HG02970 (cell line): ENCODE results near the gene SOX13.

Experiments
- ATAC-seq: cut with Tn5 transposase; IDR thresholded peaks from one replicate; pipeline ENCODE4 v1.9.1; 2021; ENCODE audit warnings: mild to moderate bottlenecking, moderate library complexity, moderate number of reproducible peaks; ENCODE audit not compliant: unreplicated experiment, low FRiP score

The SOX13 gene

DNA sequence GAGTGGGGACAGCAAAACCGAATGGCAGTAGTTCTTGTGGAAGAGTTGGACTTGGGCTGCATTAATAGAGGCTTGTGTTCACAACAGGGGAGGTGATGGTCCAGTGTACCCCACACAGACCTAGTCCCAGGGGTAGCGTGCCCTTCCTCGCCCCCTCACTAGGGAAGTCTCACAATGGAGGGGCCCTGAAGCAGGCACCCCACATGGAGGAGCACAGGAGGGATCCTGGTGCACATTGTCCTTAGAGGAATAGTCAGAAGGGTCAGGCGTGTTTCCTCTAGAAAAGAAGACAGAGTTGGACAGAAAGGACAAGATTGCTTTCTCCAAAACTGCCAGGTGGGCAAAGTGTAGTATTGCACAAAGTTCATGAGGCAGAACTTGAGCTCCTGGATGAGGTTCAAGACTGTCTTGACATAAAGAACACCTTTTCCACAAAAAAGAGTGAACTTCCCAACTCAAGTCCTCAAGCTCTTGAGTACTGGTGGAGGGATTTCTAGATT lies 55.6 kb downstream of the SOX13 start:
- no peak for ATAC-seq

DNA sequence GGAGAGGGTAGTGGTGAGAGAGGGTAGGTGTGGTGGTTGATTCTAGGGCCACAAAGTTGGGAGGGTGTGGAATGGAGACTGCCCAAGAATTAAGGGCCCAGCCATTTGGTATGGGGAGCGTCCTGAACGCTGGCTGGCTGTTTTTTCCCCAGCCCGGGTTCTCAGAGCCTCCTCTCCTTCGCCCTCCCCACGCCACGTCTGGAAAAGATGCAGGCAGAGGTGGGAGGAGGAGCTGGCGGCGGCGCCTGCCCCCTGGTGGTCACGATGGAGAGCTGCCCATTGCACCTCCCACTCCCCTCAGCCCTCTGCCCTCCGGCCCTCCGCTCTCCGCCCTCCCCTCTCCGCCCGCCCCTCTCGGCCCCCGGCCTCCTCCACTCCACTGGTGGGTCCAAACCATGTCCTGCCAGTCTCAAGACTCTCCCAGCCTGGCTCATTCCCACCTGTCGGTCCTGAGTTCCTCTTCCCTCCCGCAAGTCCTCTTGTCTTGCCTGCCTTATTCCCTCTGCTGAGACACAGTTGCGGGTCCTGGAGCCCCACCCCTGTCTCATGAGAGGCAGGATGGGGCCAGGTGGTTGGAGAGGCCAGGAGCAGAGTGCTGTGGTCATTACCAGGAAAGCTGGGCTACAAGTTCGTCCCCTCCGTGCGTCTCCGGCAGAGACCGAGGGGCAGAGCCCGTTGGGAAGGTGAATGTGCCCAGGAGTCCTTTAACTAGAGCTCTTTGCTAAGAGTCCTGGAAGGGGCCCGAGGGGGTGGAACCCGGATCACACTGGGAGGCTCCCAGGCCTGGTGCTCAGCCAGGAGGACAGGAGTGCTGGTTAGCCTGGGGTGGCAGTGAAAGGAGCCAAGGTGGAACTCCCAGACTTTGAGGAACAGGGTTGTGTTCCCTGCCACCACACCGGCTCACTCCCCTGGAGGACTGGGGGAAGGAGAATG lies 56.3 kb downstream of the SOX13 start:
- ATAC-seq = no peak

- ATAC-seq = no peak
Observed at GRCh38 chr1:204130178-204130577, 57.3 kb downstream of the SOX13 start.

GRCh38 chr1:204130981-204131892 lies 58.3 kb downstream of the SOX13 start:
- no peak for ATAC-seq

DNA sequence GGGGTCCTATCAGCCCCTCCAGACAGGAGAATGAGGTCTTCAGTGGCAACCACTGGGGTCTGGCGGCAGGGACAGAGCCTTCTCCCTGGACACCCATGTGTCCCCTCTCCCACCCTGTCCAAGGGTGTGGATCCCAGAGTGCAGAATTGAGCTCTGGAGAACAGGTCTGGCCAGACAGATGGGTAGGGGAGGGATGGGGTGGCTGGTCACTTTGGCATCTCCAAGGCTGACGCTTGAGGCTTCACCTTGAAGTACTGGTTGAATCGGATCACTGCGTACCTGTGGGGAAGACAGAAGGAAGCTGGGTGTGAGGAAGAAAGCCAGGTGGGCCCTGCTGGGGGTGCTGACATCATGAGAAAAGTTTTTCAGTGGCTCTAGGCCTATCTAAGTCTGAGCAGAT lies 59.1 kb downstream of the SOX13 start:
- no peak for ATAC-seq

DNA sequence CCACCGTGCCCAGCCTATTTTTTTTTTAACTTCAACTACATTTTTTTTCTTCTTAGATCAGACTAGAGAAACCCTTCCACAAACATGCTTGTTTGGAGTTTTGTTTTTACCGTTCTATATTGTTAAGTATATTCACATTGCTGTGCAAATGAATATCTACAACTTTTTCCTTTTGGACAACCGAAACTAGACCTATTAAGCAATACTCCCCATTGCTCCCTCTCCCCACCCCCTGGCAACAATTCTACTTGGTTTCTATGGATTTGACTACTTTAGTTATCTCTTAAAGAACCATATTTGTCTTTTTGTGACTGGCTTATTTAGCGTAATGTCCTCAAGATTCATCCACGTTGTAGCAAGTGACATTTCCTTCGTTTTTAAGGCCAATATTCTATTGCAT lies 59.8 kb downstream of the SOX13 start:
- ATAC-seq = no peak

DNA sequence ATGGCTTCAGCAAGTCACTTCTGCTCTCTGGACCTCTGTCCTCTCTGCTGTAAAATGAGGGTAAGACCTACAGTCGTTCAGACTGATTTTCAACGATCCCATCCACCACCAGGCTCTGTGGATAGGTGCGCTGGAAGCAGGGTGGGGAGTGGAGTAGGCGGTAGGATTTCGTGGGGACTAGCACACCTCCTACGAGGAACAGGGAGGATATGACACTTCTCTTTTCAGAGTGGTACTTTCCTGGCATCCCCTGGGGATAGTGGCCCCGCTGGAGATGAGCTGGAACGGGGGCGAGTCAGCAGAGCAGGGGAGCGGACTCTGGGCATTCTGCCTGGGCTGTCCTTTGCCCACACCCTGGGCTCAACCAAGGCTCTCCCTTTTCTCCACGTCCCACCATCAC lies 61.2 kb downstream of the SOX13 start:
- no peak for ATAC-seq

DNA sequence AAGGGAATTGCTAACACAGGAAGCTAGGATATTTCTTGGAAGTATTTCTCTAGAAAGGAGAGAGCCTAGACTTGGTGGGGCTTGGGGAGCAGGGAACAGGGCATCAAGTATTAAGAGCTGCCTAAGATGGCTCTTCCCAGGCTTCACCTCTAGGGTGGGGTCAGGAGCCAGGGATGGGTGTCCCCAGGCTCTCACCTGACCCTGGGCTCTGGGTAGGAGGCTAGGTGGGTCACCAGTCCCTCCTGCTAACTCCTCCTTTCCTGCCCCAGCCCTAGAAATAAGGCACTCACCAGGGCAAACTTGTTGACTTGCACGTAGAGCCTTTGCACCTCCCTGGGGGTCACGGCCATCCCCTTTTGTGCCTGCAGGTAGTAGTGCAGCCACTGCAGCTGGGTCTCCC lies 63.9 kb downstream of the SOX13 start:
- ATAC-seq = no peak

GRCh38 chr1:204139088-204139487 lies 66.2 kb downstream of the SOX13 start:
- no peak for ATAC-seq

DNA sequence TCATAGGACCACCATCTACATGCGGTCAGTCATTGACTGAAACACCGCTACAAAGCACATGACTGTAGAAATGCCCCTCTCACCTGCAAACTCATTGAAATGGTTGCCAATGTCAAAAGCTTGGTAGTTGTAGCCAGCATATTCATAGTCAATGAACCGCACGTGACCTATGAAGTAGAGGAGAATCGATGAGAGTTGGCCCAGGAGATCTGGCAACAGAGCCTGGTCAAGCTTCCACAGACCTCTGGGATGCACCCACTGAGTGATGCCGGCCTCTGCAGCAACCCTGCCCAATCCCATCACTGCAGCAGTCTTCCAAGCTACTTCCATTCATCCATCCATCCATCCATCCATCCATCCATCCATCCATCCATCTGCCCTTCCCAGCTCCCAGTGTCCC lies 67.0 kb downstream of the SOX13 start:
- ATAC-seq = no peak

GRCh38 chr1:204141131-204141530 lies 68.2 kb downstream of the SOX13 start:
- ATAC-seq = no peak

DNA sequence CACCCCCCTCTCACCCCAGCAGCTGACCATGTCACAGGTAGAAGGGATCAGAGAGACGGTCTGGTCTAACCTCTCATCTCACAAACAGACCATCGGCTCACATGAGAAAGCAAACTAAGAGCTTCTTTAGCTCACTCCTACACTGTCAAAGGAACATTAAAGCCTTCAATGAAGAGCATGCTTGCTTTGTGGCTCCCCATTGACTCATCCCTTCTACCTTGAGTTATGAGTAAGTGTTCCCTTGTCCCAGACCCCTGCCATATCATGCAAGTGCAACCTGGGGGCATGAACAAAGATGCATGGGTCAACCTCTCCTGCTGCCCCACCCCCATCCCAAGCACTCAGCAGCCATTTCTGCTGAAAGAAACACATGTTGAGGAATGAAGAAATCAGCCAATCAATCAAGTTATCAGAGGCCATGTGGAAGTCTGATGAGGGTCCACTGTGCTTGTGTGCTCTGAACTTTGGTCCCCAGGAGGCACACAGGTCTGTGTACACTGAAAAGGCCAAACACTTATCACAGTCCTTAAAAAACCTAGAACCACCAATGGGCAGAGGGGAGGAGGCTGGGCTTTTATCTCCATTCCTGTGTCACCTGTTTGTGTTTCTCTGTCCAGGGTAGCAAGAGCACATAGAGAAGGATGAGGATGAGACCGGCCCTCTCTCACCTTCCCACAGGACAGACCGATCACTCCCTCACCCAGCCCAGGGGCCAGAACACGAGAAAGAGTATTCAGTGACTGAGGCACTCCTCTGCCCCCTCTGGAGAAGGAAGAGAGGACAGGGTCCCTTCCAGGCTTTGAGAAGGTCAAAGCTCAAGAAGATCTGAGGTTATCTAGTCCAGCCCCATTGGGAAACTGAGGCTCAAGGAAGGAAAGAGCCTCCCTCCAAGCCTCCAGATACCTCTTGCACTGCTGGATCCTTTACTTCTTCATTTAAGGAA lies 69.4 kb downstream of the SOX13 start:
- ATAC-seq = no peak

DNA sequence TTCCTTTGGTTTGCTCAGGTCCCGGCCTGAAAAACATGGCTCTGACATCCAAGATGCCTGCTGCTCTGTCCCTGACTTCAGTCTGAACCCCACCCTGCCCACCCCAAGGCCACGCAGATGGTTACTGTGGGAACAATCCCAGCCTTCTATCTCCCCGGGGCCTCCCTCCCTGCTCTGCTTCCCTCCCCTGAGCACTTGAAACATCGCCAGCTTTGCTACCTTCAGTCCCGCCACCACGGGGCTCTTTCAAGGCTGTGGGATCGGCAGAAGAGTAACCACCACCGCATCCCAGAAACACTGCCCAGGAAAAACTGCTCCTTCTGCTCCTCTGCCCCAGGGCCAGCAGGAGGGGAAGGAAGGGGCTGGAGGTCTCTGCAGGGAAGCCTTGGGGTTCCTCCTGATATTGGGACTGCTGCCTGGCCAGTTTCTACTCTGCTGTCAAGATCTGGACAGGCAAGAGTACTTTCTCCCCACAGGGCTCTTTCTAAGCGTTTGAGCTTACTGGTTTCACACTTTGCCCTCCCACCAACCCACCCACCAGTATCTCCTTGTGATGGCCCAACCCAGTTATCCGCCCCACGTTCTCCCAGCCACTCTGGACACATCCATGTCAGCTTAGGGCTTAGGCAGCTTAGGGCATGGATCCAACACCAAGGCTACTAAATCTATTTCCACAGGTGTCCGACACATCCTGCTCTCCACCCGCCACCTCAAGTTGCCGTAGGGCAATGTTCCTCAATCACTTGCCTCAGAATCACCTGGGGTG lies 70.5 kb downstream of the SOX13 start:
- ATAC-seq = no peak

GRCh38 chr1:204145033-204145504 lies 72.2 kb downstream of the SOX13 start:
- ATAC-seq = no peak

DNA sequence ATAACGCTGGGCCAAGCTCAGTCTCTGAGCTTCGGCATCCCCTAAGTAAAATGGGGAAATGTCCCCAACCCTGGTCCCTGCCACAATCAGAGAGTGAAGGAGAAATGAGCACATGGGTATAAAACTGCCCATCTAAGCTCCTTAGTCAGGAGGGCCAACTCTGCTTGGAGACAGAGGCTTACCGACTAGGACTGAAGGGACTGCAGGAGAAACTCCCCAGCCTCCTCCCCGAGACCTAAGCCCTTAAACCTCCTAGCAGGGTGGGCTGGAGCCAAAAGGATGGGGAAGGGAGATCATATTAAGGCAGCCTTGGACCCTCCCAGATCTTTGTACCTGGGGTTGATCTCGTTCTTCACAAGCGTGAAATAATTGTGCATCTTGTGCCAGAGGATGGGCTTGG lies 73.4 kb downstream of the SOX13 start:
- ATAC-seq = no peak

- ATAC-seq = no peak
Observed at GRCh38 chr1:204146965-204147364, 74.0 kb downstream of the SOX13 start.

- ATAC-seq = no peak
Observed at GRCh38 chr1:204147406-204148383, 74.8 kb downstream of the SOX13 start.

DNA sequence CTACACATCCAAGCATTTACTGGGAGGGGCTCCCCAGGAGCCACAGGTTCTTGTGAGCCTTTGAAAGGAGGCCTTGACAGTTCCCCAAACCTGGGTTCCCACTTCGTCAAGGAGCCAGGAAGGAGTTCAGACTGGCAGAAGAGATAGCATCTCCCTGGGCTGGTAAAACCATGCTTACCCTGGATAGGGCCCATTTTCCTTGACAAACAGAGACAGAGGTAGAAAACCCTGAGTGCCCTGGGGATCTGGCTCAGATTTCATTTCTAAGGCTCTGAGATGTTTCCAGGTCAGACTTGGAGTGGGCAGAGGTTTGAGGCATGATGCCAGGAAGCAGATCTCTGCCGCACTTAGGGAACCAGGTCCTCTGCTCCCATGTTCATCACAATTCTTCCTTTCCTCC lies 76.2 kb downstream of the SOX13 start:
- no peak for ATAC-seq
